NCI-H2171 treated with DMSO at 0.1 percent for 48 hours (cell line): ENCODE measurements around the gene DNAH1.
"Not testable (repeated sequence)": the region's sequence is repeated elsewhere in the genome, so short reads cannot be mapped to it uniquely, and the experiment has no call there.

Experiments
- DNase-seq: peaks from one replicate; lab custom pipeline; 2025; lab: John Stamatoyannopoulos, UW

Gene DNAH1

GRCh38 chr3:52315977-52316764, at the start of gene DNAH1:
TSS of gene DNAH1 (plus strand) at chr3:52316319. CDS start at chr3:52322443, 6,124 bp downstream.
- DNase-seq = peak; percentile 1

DNA sequence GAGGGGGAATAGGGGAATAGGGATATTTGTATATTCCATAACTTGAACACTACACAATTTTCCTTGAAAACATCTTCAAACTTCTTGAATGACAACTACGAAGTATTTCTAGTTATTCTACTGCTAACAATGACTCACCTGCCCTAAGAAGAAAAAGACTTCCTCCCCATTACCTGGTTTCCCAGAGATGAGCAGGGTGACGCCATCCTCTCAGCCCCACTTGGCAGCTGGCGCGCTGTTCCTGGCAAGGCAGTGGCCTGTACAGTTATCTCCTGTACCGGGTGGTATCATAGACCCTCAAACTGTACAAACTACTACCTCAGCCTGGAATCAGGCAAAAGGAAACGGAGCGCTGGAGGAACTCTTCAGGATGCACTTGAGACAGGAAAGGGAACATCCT, 48.1 kb upstream of the DNAH1 start:
- DNase-seq = no peak

DNA sequence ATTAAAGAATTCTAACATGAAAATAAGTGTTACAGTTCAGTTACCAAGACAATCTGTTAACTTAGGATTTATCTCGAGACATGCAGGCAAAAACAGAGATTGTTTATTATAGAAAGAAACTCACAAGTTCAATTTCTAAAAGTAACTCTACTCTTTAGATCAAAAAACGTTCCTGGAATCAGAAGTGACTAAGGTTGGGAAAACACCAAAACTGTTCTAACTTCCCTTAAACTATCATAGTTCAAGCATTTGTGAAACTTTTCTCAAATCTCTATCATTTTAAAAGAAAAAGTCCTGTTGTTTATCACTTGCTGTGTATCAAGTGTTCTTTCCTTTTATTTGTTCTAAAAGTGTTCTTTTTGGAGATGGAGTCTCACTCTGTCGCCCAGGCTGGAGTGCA, 46.3 kb upstream of the DNAH1 start:
- no peak for DNase-seq

DNA sequence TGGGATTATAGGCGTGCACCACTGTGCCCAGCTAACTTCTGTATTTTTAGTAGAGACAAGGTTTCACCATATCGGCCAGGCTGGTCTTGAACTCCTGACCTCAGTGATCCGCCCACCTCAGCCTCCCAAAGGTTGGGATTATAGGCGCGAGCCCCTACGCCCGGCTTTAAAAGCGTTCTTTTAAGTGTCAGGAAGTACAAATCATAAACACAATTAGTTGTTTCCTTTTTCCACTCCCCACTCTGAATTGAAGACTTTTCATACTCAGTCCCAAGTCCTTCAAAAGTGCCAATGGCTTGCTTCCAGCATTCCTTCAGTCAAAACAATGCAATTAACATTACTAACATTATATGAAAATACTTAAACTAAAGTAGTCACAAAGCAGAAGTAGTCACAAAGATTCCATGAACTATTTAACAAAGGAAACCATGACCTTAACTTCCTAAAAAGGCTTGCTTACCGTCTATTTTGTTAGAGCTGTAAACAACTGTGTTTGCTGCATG, 45.8 kb upstream of the DNAH1 start:
- DNase-seq = no peak

- not testable (repeated sequence) for DNase-seq
Observed at GRCh38 chr3:52272172-52272571, 43.9 kb upstream of the DNAH1 start.

DNA sequence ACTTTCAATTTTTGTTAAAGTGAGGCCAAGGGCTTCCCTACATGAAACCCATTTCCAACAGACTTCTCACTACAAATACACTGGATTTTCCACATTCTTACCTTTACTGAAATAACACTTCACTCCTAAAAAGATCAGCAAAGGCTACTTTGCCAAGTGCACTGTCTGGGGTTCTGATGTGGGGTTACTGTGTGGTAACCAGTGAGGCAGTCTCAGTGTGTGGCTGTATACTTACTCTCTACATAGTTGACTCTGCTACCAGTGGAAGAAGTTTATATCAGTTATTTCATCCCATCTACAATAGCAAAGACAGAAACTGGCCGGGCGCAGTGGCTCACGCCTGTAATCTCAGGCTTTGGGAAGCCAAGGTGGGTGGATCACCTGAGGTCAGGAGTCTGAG, 43.3 kb upstream of the DNAH1 start:
- DNase-seq = no peak

GRCh38 chr3:52274781-52275180, 41.3 kb upstream of the DNAH1 start:
- not testable (repeated sequence) for DNase-seq

GRCh38 chr3:52277071-52277964, 38.8 kb upstream of the DNAH1 start:
- DNase-seq = peak; percentile 19

GRCh38 chr3:52277972-52278509, 38.1 kb upstream of the DNAH1 start:
- DNase-seq = peak; percentile 51

- peak; percentile 81 for DNase-seq
Observed at GRCh38 chr3:52278510-52279069, 37.5 kb upstream of the DNAH1 start, which contains the start of gene WDR82. TSS of gene WDR82 (minus strand) at chr3:52278649. CDS start at chr3:52278361, 288 bp downstream.

DNA sequence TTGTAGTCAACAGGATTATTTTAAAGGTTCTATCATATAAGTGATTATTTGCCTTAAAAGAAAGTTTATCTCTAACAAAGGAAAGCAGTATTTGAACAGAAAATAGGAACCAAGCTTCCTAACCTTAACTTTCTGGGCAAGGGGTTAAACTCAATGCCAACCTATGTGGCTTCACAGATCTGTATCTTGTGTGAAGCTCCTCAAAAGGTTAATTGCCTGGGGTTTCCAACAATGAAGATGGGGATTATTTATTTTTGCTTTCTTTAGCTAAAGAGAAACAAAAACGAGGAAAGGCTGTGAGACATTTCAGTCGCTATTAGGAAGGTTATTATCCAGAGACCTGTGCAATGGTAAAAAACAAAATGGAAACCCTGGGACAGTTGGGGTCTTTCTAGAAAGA, 36.5 kb upstream of the DNAH1 start:
- no peak for DNase-seq

DNA sequence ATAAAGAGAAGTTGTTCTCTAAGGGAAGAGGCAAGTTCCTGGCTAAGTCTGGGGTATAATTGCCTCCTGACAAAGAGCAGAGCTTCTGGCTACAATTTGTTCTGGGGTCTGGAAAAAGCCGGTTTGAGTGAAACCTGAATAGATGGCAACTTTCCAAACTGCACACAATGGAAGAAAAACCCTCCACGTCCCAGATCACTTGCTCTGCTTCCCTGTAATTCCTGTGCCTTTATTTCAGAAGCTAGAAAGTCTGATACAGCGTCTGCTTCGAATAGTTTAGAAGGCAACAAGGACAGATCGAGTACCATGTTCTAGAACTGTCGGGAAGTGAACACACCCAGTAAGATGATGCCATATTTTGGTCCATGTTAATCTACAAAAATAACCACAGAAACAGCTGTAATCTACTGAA, 36.1 kb upstream of the DNAH1 start:
- peak; percentile 23 for DNase-seq

- DNase-seq = no peak
Observed at GRCh38 chr3:52281981-52282801, 33.9 kb upstream of the DNAH1 start.

- no peak for DNase-seq
Observed at GRCh38 chr3:52283306-52283705, 32.8 kb upstream of the DNAH1 start.

- DNase-seq = not testable (repeated sequence)
Observed at GRCh38 chr3:52284051-52284450, 32.1 kb upstream of the DNAH1 start.

DNA sequence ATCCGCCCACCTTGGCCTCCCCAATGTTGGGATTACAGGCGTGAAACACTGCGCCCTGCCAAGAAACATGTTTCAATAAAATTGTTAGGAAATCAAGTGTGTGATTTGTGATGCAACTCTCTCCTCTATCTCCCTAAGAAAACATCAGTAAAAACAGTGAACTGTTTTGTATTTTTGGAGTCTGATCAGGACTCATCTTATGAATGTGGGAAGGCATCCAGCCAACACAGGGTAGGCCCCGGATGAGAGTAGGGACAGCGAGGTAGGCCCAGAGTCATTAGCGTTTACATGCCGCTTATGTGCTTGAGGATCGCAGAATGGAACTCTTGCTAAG, 29.4 kb upstream of the DNAH1 start:
- DNase-seq = no peak

DNA sequence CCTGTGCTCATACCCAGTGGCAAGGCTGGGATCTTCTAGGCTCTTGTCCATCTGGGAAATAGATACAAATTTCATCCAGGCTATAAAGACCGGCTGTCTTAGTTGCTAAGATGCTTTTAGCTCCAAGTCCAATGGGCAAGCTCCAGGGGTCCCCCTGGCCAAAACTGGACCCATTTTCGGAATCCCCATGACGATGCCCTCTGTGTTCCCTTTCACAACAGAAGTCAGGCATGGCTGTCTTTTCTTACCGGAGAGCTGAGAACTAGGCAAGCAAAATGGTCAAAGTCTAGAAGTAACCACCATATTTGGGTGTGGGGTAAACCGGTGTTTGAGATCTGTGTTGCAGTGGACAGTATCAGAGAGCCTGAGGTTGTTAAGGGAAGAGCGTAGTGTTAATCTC, 27.4 kb upstream of the DNAH1 start:
- no peak for DNase-seq

DNA sequence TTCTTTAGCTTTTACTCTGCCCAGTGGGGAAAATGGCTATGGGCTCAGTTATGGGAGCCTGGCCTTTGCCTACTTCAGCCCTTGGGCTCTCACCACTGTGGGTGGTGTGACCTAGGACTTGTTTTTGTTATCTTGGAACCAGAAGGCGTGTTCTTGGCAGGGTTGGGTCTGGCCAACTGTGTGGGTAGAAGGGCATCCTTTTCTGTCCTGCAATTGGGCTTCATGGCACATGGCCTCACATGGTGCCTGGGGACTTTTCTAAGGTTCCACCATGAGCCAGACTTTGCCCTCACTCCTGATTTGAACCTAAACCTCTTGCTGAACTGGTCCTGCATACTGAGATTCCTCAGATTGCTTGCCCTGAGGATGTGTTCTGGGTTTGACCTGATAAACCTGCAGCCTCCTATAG, 26.8 kb upstream of the DNAH1 start:
- DNase-seq = no peak

DNA sequence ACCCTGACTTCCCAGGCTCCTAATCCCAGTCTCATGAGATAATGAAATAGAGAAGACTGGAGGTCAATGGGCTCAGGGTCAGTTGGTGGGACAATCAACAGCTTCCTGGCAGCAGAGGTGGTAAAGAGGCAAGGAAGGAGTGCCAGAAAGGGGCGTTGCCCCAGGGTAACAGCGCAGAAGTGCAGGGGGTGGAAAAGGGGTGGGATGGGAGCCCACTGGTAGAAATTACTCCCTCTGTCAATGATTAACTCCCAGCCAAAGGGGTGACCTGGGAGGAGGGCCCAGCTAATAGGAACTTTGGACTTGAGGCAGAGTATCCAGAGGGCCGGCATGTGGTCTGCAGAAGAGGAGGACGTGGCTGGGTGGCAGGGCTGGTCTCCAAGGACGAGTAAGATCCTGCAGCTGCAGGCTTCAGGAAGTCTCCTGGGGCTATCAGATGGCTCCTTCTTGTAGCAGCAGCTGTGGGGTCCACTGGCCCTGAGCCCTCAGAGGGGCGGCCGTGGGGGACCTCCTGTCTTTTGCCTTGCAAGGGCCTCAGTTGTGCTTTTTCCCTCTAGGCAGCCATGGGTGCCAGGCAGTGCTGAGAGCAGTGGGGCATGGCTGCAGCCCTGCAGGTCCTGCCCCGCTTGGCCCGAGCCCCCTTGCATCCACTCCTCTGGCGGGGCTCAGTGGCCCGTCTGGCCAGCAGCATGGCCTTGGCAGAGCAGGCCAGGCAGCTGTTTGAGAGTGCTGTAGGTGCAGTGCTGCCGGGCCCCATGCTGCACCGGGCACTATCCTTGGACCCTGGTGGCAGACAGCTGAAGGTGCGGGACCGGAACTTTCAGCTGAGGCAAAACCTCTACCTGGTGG, 26.1 kb upstream of the DNAH1 start:
- no peak for DNase-seq
